Measurements from ENCODE around the gene METTL25B. TPM values are rescaled to one million over a fixed set of nuclear protein-coding genes. Genes with fewer than 3 reads are reported as not detected.

METTL25B gene
- total RNA-seq, 1 experiment from 2014 or later, result 46.0 TPM

- intact Hi-C loops (cut with micrococcal nuclease), result no loop called here
- TF ChIP-seq CTCF (IDR thresholded peaks at IDR 0.05; ENCODE audit: unreplicated experiment), result no peak
- Mint-ChIP-seq H3K36me3 (ENCODE audit: insufficient read depth, unreplicated experiment) (peaks cover 6% of the 10 kb centered on the region), H3K4me1 (ENCODE audit: insufficient read depth, unreplicated experiment) (peaks cover 28% of the 10 kb centered on the region), H3K27me3 (ENCODE audit: insufficient read depth, unreplicated experiment) (no peaks in the 10 kb centered on the region), H3K9me3 (ENCODE audit: unreplicated experiment) (no peaks in the 10 kb centered on the region), H3K27ac (ENCODE audit: low read depth, unreplicated experiment) (peak overlapping the region; percentile 10), H3K4me3 (ENCODE audit: unreplicated experiment) (peak overlapping the region; percentile 66)
- ChIA-PET CTCF (interaction anchor here (2.9 to 47.2 kb wide), 3 partner anchors 9 to 43 kb away, joined by 18 to 2415 read pairs (median 2415); partner anchors contain the start of genes CRABP2, ISG20L2, METTL25B and NES), POLR2A (interaction anchor here (0.7 to 9.9 kb wide), 3 partner anchors 15 to 43 kb away, joined by 3 to 63 read pairs (median 5); no protein-coding TSS in a partner anchor)
- no peak for DNase-seq (ENCODE audit: unreplicated experiment)
- BruUV-seq (replicated peaks), result no TSS peak
These were observed 24.0 kb upstream of the METTL25B start for GRCh38 chr1:156704166-156704711.

- no peak for TF ChIP-seq CTCF (IDR thresholded peaks at IDR 0.05; ENCODE audit: unreplicated experiment)
- no TSS peak for BruUV-seq (replicated peaks)
- Mint-ChIP-seq H3K27me3 (ENCODE audit: insufficient read depth, unreplicated experiment) (no peaks in the 10 kb centered on the region), H3K4me3 (ENCODE audit: unreplicated experiment) (peak overlapping the region; percentile 66), H3K4me1 (ENCODE audit: insufficient read depth, unreplicated experiment) (peaks cover 34% of the 10 kb centered on the region), H3K9me3 (ENCODE audit: unreplicated experiment) (no peaks in the 10 kb centered on the region), H3K36me3 (ENCODE audit: insufficient read depth, unreplicated experiment) (no peaks in the 10 kb centered on the region), H3K27ac (ENCODE audit: low read depth, unreplicated experiment) (peak overlapping the region; percentile 10)
- peak; percentile 95 for DNase-seq (ENCODE audit: unreplicated experiment)
- ChIA-PET POLR2A (interaction anchor here (1.9 to 9.9 kb wide), 2 partner anchors 16 to 44 kb away, joined by 5 to 63 read pairs; no protein-coding TSS in a partner anchor), CTCF (interaction anchor here (1.4 to 47.2 kb wide), 4 partner anchors 8 to 85 kb away, joined by 4 to 2415 read pairs (median 1216); partner anchors contain the start of genes CRABP2, ISG20L2, METTL25B and NES)
- intact Hi-C loops (cut with micrococcal nuclease), result loop anchor here (1.0 kb wide), 1 partner anchor 16 kb away; no protein-coding TSS in a partner anchor
These were observed 23.3 kb upstream of the METTL25B start for GRCh38 chr1:156704930-156705320.

- no TSS peak for BruUV-seq (replicated peaks)
- Mint-ChIP-seq H3K4me3 (ENCODE audit: unreplicated experiment) (peak within 1 kb of the TSS; percentile 66), H3K27ac (ENCODE audit: low read depth, unreplicated experiment) (peak within 1 kb of the TSS; percentile 10), H3K9me3 (ENCODE audit: unreplicated experiment) (no peaks in the 10 kb centered on the region), H3K27me3 (ENCODE audit: insufficient read depth, unreplicated experiment) (no peaks in the 10 kb centered on the region), H3K36me3 (ENCODE audit: insufficient read depth, unreplicated experiment) (no peaks in the 10 kb centered on the region), H3K4me1 (ENCODE audit: insufficient read depth, unreplicated experiment) (peaks cover 39% of the 10 kb centered on the region)
- no peak for DNase-seq (ENCODE audit: unreplicated experiment)
- TF ChIP-seq CTCF (IDR thresholded peaks at IDR 0.05; ENCODE audit: unreplicated experiment), result no peak
- POLR2A ChIA-PET, result interaction anchor here (1.0 to 9.9 kb wide), 2 partner anchors 16 to 206 kb away, joined by 3 to 63 read pairs; no protein-coding TSS in a partner anchor
- CTCF ChIA-PET, result interaction anchor here (0.7 to 47.2 kb wide), 11 partner anchors 8 to 1456 kb away, joined by 3 to 2415 read pairs (median 4); partner anchors contain the start of genes CRABP2, ISG20L2, METTL25B and NES
- intact Hi-C loops (cut with micrococcal nuclease), result loop anchor here (1.0 kb wide), 1 partner anchor 16 kb away; no protein-coding TSS in a partner anchor
These were observed 22.9 kb upstream of the METTL25B start, which contains the start of gene CRABP2 for GRCh38 chr1:156705321-156705917. Gene CRABP2 (minus strand): TSS chr1:156705583. CDS start chr1:156705446, 137 bp downstream.
